ENCODE results near the gene INTS3. TPM values are rescaled to one million over a fixed set of nuclear protein-coding genes. Genes with fewer than 3 reads are reported as not detected.

INTS3 gene
- total RNA-seq, 2 donors from 2014 or later = 49.5 to 103 TPM

Other genes starting within 250 kb of the INTS3 start
- 100 to 1,000 TPM; 530 to 753 TPM for gene S100A6, start 192.1 kb upstream of the INTS3 start, total RNA-seq
- gene S100A5, start 187.1 kb upstream of the INTS3 start, total RNA-seq = 1 to 10 TPM; 3.2 to 9.6 TPM
- gene S100A4, start 182.2 kb upstream of the INTS3 start, total RNA-seq = 1,000 to 10,000 TPM; 1,035 to 1,445 TPM
- not detected for gene S100A3, start 178.8 kb upstream of the INTS3 start, total RNA-seq
- 10 to 100 TPM; 10.1 to 10.7 TPM for gene S100A2, start 162.2 kb upstream of the INTS3 start, total RNA-seq
- not detected for gene S100A16, start 114.9 kb upstream of the INTS3 start, total RNA-seq
- under 1 TPM in 1 of 2 donors, not detected in 1; 0.71 TPM for gene S100A14, start 111.7 kb upstream of the INTS3 start, total RNA-seq
- 1 to 10 TPM; 6.8 to 7.9 TPM for gene S100A13, start 100.5 kb upstream of the INTS3 start, total RNA-seq
- not detected for gene S100A1, start 99.6 kb upstream of the INTS3 start, total RNA-seq
- 10 to 100 TPM; 70.6 to 88.6 TPM for gene CHTOP, start 94.0 kb upstream of the INTS3 start, total RNA-seq
- gene SNAPIN, start 69.3 kb upstream of the INTS3 start, total RNA-seq = 10 to 100 TPM; 27.3 to 29.0 TPM
- gene ILF2, start 57.1 kb upstream of the INTS3 start, total RNA-seq = 100 to 1,000 TPM; 153 to 245 TPM
- gene NPR1, start 49.4 kb upstream of the INTS3 start, total RNA-seq = under 1 TPM in 1 of 2 donors, not detected in 1; 0.19 TPM
- 1 to 10 TPM; 9.7 to 9.8 TPM for gene SLC27A3, start 47.4 kb downstream of the INTS3 start, total RNA-seq
- 10 to 100 TPM; 47.8 to 51.1 TPM for gene GATAD2B, start 194.9 kb downstream of the INTS3 start, total RNA-seq
- 100 to 1,000 TPM in 1 of 2 donors, 10 to 100 TPM in 1; 98.0 to 130 TPM for gene DENND4B, start 218.7 kb downstream of the INTS3 start, total RNA-seq
- 100 to 1,000 TPM in 1 of 2 donors, 10 to 100 TPM in 1; 84.9 to 131 TPM for gene CRTC2, start 230.6 kb downstream of the INTS3 start, total RNA-seq
- gene SLC39A1, start 235.5 kb downstream of the INTS3 start, total RNA-seq = 100 to 1,000 TPM; 109 to 117 TPM
- gene CREB3L4, start 239.9 kb downstream of the INTS3 start, total RNA-seq = 1 to 10 TPM; 7.4 to 9.3 TPM
- gene JTB, start 249.6 kb downstream of the INTS3 start, total RNA-seq = 100 to 1,000 TPM in 1 of 2 donors, 10 to 100 TPM in 1; 89.7 to 167 TPM

Measured in activated T-helper 17 cell treated with anti-CD3 and anti-CD28 coated beads, Interleukin-2, amount 50 U/mL, for 72 hours (primary cell).